HG02981 (cell line): Measurements from ENCODE around the gene SKAP1.

Source experiments
- ATAC-seq: cut with Tn5 transposase; IDR thresholded peaks from one replicate; pipeline ENCODE4 v1.9.1; 2021; ENCODE audit warnings: mild to moderate bottlenecking, moderate library complexity; ENCODE audit not compliant: unreplicated experiment

SKAP1 gene

DNA sequence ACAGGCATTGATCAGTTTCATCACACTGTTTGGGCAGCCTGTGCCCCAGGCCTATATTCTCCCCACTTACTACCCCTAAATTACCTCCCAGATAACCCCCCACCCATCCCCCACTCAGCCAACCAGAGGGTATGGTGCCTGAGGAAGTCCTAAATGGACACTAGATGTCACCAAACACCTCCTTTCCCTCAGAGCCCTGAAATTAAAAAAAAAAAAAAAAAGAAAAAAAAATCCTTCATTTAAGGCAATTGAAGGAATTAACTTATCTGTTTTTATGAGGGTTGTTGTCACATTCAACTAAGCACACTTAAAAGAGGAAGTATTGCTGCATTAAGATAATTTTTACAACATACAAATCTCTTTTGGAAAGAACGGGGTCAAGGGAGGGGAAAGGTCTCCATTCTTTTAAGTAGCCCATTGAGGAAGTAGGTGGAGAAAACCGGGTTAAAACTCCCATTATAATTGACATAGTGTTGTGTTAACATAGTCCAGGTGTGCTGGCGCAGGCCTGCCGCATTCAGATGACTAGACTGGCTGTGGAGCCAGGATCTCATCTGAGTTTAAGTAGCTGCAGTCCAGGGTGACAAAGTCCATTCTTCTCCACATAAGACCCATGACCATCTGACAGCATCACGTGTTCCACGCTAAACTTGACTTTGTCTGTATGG lies 276.2 kb downstream of the SKAP1 start:
- no peak for ATAC-seq

DNA sequence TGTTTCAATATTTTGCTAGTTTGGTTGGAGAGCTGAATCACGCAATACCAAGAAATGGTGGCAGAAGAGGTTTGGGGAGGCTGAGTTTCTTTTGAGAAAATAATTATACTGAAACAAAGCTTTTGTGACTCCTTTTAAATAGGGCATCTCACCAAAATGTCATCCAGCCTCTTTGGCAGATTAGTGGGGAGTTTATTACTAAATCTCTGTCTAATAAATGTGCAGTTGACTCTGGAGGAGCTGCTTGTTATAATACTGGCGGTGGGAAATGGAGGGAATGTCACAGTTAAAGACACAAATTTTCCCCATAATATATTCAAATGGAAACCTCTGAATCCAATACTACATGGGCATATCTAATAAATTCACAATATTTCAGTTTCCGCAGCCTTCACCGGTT lies 277.7 kb downstream of the SKAP1 start:
- ATAC-seq = no peak

DNA sequence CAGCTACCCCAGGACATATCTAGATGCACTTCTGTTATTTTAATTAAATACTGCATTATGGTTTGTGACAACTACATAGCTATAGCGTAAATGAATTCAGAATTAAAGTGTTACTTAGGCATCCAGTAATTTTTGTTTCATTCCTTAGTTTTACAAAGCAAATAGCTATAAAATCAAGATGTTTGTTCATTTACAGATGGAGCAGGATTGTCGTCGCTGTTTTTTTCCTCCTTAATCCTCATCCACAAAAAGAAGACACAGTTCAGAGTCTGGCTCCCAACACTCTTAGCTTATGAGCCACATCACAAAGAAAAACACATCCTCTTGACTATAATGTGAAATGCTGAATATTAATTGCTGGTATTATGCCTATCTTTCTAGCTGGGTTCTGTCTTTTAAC lies 278.8 kb downstream of the SKAP1 start:
- ATAC-seq = no peak

DNA sequence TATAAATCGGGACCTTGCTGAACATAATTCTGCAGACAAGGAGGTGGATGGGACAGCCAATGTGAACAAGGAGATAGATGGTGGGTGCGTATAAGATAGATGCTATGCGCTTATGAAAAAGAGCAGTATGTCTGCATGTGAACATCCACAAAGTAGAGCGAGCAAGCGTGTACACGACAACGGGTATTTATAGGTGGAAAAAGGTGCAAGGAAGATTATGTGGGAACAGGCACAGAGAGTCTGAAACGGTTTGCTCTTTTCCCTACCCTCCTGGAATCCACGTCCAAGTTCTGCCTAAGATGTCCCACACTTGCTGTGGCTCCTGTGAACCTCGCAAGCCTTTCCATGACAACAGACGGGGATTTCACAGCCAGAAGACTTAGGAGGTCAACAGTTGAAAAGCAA lies 279.4 kb downstream of the SKAP1 start:
- ATAC-seq = no peak

DNA sequence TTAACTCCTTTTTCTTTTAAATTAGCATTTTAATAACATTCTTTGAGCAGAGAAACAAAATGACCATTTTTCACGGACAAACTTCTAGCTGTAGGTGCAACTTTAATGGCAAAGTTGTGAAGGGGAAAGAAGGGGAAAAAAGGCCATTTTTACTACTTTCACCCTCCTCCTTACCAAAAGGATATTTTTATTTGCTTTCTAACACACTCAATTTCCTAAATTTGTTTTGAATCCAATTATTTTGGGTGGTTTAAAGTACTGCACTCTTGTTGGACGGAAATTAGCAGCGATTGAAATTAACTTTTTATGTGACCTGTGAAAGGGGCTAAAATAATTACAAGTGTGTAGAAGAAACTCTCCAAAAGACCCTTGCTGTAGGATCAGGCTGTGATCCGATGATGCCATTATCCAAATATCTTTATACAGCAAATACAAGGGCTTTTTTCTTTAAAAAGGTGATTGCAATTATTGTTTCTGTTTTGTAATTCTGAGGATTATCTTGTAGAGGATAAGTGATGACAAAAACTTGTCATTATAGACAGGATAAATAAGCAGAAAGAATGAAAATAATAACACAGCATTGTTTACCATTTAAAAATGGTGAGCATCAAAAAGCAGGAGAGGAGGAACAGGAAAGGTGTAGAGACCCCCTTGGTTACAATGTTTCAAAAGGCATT lies 280.1 kb downstream of the SKAP1 start:
- ATAC-seq = no peak

DNA sequence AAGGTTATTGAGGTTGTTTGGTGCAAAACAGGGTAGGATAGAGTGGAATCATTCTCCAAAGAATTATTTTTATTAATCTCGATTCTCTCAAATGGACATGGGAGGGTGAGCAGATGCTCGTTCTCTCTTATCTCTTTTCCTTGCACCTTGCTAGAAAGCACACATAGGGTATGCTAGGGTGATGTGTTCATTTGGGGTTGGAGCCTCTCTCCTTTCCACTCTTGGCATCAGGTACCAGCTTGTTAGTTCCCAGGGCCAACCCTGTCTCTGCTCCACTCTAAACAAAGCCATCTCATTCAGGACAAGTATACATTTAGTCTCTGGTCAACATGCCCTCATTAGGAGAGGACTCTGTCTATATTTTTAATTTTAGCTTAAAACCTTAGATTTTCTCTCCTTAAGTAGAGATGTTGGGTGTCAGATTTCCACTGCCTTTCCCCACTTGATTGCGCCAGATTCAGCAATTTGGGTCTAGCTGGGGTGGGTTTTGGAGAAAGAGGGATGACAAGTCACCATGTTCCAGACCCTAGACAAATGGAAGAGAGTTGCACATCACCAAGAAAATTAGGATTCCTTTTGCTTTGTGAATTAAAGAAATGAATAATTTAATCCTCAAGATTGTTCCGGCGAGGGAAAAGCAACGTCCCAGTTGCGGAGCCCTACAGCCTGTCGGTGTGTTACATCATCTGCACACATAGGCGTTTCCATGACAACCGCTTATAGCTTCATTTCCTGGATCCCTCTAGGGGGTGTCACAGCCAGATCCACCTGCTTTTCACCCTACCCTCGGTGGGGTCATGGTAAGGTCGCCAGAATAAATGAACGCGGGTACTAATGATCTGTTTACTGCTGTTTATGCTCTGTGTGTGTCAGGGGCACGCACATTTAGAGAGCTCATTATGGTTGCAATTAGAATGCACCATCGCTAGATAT lies 280.9 kb downstream of the SKAP1 start:
- no peak for ATAC-seq

DNA sequence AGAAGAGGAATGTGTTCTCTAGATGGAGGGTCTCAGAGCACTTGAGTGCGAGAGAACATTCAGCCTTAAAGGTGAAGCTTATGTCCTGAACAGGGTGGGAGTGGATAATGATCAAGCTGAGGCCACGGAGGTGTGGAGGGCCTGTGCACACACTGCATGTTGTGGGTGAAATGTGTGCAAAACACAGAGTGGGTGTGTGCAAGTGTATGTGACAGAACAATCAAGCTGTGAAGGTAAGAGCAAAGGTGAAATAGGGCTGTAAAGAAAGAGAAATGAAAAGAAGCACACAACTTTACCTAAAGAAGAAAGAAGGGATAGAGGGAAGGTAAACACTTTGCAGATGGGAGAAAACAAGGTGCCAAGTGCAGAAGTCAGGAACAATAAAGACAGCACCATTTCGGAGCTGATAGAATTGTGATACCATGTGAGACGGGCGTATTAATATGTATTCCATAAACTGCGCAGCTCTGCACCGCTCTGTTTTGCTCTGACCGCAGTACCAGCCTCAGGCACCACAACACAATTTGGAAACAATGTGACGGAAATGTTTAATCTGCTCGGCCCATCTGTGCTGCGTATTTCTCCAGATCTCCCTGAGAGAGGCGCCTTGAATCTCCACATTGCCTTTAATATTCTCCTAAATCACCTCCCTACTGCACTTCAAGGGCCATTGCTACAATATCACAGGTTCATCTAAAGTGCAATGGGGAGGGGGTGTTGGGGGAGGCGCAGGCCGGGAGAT lies 281.8 kb downstream of the SKAP1 start:
- ATAC-seq = no peak

DNA sequence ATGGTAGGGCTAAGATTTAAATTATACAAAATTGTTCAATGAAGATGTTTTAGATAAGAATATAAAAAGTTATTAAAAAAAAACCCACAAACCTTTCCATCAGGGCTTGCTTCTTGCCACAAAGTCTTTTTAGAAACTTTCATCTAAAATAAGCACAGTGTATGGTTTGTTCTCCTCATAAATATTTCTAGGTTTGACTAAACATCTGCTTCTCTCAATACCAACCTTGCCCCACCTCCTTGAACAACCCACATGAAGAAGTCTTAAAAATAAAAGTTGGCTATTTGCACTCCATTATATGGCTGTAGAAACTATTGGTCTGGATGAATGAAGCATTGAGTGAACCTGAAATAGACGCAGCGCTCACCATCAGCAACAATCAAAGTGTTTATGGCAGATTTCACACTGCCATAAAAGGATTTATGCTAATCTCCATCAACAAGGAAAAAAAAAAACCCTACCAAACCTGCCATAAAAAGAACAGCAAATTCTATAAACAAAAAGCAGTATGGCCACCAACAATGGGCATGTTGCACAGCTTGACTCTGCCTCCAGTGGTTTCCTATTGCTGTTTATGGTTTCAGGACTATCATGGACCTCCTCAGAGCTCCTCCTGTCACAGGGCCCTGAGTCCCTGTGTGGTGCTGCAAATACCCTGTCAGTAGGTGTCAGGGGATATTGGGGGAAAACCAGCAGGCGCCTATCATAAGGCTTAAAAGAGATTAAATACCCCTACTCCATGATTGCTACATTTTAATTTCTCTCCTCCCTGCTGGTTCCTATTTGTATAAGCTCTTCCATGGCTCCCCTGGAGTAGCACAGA lies 284.8 kb downstream of the SKAP1 start:
- ATAC-seq = no peak

DNA sequence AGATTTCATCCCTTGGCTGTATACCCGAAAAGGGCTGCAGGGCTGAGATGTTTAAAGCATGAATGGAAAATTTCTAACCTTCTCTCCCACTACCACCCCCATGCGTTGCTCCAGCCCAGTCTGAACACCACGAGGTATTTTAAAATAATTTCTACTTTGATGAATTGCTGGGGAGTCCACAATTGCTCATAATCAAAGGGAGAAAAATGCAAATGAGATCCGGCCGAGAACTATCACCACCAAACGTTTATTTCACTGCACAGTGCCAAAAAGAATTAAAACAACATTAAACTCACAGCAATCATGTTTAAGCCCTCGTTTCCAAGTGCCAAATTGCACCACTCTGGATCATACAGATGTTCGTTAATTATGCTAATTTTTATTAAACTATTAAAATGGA lies 285.8 kb downstream of the SKAP1 start:
- ATAC-seq = no peak

DNA sequence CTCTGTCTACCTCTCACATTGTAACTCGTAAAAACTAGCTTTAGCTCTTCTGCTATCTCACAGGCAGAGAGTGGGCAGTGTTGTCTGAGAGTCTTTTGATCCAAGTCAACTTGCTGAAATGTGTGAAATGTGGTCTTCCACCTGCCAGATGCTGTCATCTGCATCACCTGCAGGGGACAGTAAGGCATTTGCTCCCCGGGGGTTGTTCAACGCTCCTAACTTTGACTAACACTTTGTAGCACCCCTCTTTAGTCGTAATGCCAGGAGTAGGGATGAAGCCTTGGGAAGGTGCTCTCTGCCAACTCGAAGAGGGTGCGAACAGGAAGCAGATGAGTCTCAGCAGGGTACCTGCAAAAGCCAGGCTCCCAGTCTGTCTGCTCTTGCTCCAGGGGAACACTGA lies 286.4 kb downstream of the SKAP1 start:
- no peak for ATAC-seq

DNA sequence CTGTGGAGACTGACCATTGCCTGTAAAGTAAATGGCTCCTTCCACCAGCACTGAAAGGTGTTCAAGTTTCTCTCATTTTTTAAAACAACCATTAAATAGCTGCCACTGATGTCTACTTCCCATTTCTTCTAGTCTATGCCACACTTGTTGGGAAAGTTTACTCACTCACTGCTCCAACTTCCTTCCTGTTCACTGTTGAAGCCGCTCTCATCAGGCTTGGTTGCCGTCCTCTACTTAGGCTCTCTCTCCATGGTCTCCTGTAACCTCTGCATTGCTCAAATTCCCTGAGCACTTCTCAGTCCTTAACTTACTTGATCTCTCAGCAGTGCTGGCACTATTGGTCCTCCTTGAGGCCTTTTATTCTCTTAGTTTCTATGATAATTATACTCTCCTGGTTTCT lies 290.1 kb downstream of the SKAP1 start:
- no peak for ATAC-seq

DNA sequence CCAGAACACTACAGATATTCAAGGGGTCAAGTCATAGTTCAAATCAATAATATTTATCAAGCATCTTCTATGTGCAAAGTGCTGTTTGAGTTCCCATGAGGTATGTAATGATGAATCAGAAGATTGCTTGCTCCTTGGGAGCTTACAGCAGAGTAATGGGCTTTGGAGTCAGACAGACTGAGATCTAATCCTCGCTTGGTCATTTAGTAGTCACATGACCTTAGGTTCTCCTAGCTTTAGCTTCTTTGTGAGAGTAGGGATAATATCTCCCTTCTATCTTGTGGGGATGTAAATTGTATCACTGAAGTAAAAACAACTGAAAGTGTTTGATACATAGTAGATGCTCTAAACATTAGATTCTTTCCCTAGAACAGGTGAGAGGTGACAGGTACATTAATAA lies 292.4 kb downstream of the SKAP1 start:
- no peak for ATAC-seq

DNA sequence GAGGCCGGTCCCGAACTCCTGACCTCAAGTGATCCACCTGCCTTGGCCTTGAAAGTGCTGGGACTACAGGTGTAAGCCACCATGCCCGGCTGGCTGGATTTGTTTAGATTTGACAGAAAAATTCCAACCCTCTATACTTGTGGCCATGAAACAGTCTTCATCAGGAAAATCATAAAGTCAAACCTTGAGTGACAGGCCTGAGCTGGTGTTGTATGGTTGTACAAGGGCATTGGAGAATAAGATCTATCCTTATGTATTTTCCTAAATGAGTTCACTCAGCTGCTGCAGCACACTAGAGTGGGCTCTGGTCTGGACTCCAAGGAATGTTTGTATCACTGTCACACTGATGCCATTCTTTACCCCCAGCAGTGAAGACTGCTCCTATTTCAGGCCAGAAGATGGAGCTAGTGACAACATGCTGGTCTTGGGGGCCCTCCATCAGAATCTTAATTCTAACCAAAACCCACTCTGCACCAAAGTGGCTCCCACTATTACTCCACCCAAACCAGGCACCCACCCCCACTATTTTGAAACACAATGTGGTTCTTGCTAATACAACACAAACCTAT lies 295.0 kb downstream of the SKAP1 start:
- ATAC-seq = no peak

DNA sequence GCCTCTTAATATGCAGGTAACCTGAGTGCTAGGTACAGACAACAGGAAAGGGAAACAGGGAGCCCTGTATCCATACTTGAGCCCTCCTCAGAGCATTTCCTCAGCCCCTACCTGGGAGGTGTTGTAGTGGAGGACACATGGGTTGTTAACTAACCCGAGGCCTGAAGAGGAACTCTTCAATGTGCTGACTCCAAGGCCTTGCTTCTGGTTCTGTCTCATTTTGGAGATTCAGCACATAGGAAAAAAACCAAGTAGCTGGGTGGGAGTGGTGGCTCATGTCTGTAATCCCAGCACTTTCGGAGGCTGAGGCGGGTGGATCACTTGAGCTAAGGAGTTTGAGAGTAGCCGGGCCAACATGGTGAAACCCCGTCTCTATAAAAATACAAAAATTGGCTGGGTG lies 297.6 kb downstream of the SKAP1 start:
- no peak for ATAC-seq

DNA sequence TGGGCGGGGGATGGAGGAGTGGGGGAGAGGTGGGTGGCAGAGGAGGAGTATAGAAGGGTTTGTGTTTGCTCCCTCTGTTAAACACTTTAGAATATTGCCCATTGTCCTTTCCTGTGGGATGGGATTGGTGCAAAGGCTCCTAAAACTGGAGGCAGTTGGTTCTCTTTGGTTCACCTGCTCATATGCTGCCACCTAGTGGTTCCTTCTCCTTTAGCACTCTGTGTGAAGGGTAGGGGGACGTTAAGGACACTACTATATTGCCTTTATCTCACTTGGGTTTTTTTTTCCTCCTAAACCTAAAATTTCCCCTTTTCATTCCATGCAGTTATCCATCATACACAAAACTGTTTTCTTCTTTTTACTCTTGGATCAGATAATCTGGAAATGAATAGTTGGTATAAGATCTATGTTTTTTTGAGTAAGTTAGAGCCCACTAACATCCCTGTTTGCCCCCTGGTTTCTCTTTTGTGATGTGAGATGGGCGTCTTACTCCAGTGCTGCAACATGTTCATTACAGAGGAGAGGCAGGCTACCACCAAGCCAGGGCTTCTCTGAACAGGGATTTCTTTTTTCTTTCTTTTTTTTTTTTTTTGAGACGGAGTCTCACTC lies 298.7 kb downstream of the SKAP1 start:
- no peak for ATAC-seq

DNA sequence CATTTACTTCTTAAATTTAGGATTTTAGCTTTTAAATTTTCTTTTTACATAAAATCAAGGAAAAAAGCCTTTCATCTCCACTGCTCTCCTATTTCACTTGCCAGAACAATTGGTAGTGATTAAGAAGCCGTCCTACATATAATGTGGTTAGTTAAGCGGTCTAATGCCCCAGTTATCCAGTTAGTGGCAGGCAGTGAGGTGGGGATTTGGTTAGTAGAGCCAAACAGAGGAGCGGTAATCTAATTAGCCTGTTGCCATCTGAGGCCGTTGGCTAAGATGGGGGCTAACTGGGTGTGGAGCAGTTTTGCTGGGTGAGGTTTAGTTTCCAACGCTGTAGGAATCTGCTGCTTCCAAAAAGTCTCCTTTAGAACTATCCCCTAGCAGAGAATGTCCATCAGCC lies 300.0 kb downstream of the SKAP1 start:
- ATAC-seq = no peak

DNA sequence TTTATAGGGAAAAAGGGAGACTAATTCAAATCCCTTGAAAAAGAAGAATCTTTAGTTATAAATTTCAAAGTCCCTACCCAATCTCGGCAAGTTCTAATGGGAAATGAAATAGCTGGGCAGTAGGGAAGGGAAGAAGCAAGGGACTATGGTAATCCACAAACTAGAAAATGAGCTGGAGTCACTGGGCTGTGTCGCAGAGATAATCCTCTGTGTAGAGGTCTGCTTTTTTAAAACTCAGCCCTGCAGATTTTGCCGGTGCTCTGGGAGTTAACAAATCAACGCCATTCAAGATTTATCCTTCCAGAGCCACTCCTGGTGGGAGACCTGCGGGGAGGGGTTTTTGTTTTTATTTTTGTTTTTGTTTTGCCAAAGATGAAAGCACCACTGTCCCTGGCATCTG lies 301.6 kb downstream of the SKAP1 start:
- ATAC-seq = no peak

DNA sequence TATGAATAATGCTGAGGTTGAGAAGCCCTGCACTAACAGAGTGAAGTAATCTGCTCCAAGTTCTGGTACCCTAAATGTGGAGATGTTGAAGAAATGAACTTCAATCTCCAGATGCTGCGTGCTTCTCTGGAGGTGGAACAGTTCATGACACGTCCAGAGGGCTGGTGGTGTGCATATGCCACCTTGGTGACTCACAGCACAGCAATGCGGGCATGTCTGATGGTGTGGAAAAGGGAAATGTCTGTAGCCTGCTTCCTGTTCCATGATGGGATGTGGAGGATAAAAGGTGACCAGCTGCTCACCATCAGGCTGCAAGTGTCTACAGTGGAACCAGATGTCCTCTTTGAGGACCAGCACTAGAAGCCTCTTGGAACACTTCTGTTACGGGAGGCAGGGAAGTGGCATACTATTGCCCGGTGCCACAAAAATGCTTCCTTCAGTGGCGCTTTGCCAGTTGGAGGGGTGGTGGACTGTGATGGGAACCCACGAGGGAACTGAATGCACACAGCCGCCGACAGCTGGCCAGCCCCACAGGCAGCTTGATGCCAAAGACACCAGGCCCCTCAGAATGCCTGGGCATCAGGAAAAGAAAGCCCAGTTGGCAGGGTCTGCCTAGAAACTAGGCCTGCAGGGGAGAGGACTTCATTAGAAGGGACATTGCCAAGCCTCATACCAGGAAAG lies 302.5 kb downstream of the SKAP1 start:
- ATAC-seq = no peak

DNA sequence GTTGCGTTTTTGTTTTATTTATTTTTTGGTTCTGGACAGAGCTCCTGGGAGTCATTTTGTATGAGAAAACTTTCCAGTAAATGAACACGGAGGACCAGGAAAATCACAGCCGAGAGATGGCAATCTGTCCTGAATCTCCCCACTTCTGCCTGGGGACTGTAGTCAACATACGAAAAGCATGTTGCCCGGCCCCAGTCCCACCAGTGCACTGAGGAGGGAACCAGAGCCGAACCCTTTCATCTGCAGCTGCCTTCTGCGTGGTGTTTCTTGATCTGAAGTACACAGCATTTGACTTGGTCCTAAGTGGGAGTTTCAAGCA lies 303.5 kb downstream of the SKAP1 start:
- no peak for ATAC-seq
